NT2/D1 (cell line): ENCODE results near the gene VAV2.

ENCODE experiments used
- SUZ12 ChIP-seq: IDR thresholded peaks from 2 replicates; pipeline ENCODE4 v1.6.1; 2011; ENCODE audit not compliant: insufficient read length, insufficient read depth; ENCODE audit errors: extremely low read depth
- YY1 ChIP-seq: IDR thresholded peaks from 2 replicates; pipeline ENCODE4 v1.6.1; 2011; ENCODE audit not compliant: insufficient read length, insufficient read depth
- ZNF274 ChIP-seq: IDR thresholded peaks from 2 replicates; pipeline ENCODE4 v1.6.1; 2011; ENCODE audit warnings: mild to moderate bottlenecking, low read depth, low read length

DNA sequence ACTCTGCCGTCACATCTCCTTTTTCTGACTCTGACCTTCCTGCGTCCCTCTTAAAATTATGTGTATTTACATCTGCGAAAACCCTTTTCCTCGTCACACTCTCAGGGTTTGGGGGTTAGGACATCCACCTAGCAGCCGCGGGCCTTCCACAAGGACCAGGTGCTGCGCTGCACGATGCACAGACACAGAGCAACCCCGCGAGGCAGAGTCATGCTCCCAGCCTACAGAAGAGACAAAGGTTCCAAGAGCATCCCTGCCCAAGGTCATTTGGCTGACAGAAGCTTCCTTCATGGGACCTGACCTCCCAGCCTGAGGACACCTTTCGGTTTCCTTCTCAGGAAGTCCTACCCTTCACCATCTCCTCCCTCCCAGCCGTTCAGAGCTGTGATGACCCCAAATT, 135.3 kb downstream of the VAV2 start:
- no peak for TF ChIP-seq SUZ12
- no peak for TF ChIP-seq YY1
- no peak for TF ChIP-seq ZNF274
